ENCODE results near the gene ETS1.

ETS1 gene

GRCh38 chr11:128615612-128616011 lies 28.3 kb upstream of the ETS1 start:
- H2BK5ac ChIP-seq (ENCODE audit: low read length): no peak overlapping the region
- no peak overlapping the region for H3K4me3 ChIP-seq (ENCODE audit: low read length)
- no peaks in the 10 kb centered on the region for H3K79me1 ChIP-seq (ENCODE audit: low read length)
- H2BK120ac ChIP-seq (ENCODE audit: low read depth, low read length): no peak overlapping the region
- H3K27me3 ChIP-seq (ENCODE audit: insufficient read depth, low read length, poor library complexity): no peaks in the 10 kb centered on the region
- H3K4me2 ChIP-seq (ENCODE audit: low read length): no peak overlapping the region
- H3K23ac ChIP-seq (ENCODE audit: low read length): peak overlapping the region; percentile 15
- no peak overlapping the region for H4K5ac ChIP-seq (ENCODE audit: low read length)
- H3K9ac ChIP-seq (ENCODE audit: low read length): no peak overlapping the region
- no peak overlapping the region for H3K27ac ChIP-seq (ENCODE audit: low read depth, low read length)
- H3K4me1 ChIP-seq (ENCODE audit: control insufficient read depth, low read depth, low read length): peaks cover 2% of the 10 kb centered on the region
- H3K56ac ChIP-seq (ENCODE audit: low read length): peak overlapping the region; percentile 19
- no peaks in the 10 kb centered on the region for H3K36me3 ChIP-seq (ENCODE audit: control insufficient read depth, insufficient read depth, low read length)
- no peak overlapping the region for H3K18ac ChIP-seq (ENCODE audit: low read length)
- H3K79me2 ChIP-seq (ENCODE audit: control insufficient read depth, insufficient read depth, low read length): no peaks in the 10 kb centered on the region
- no peak overlapping the region for H2BK15ac ChIP-seq (replicated peaks; ENCODE audit: low read depth)
- no CpG with 5 or more reads among the region's 7 CpGs for WGBS (ENCODE audit: extremely low coverage, insufficient coverage, low lambda C conversion rate)
- H4K8ac ChIP-seq (ENCODE audit: low read depth, low read length): no peak overlapping the region
- H3K4ac ChIP-seq (ENCODE audit: low read depth, low read length): no peak overlapping the region
- no peak for DNase-seq
- H2AK5ac ChIP-seq (ENCODE audit: low read length): no peak overlapping the region

DNA sequence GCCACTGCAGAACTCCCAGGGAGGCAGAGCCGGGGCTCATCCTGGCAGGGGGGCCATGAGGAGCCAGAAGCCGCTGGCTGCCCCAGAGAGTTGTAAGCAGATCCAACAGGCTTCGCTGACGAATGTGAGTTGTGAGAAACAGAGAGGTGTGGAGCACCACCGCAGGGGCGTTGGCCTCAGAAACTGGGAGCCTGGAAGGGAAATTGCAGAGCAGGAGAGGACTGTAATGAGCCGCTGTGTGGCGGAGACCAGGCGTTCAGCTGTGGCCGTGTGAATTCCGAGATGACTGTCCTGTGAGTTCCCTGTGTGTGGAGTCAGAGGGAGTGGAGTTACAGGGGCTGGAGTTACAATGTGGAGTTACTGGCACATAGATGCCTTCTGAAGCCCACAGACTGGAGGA lies 27.7 kb upstream of the ETS1 start:
- Histone ChIP-seq H3K23ac (ENCODE audit: low read length) (peak overlapping the region; percentile 15), H4K5ac (ENCODE audit: low read length) (no peak overlapping the region), H2BK120ac (ENCODE audit: low read depth, low read length) (no peak overlapping the region), H3K4me2 (ENCODE audit: low read length) (no peak overlapping the region), H3K56ac (ENCODE audit: low read length) (peak overlapping the region; percentile 20), H2AK5ac (ENCODE audit: low read length) (no peak overlapping the region), H3K18ac (ENCODE audit: low read length) (no peak overlapping the region), H3K79me1 (ENCODE audit: low read length) (no peaks in the 10 kb centered on the region), H3K9ac (ENCODE audit: low read length) (no peak overlapping the region), H3K79me2 (ENCODE audit: control insufficient read depth, insufficient read depth, low read length) (no peaks in the 10 kb centered on the region), H3K4me1 (ENCODE audit: control insufficient read depth, low read depth, low read length) (peaks cover 2% of the 10 kb centered on the region), H3K4me3 (ENCODE audit: low read length) (no peak overlapping the region), H2BK5ac (ENCODE audit: low read length) (no peak overlapping the region), H3K27ac (ENCODE audit: low read depth, low read length) (no peak overlapping the region), H3K4ac (ENCODE audit: low read depth, low read length) (no peak overlapping the region), H3K36me3 (ENCODE audit: control insufficient read depth, insufficient read depth, low read length) (no peaks in the 10 kb centered on the region), H3K27me3 (ENCODE audit: insufficient read depth, low read length, poor library complexity) (no peaks in the 10 kb centered on the region), H4K8ac (ENCODE audit: low read depth, low read length) (no peak overlapping the region), H2BK15ac (replicated peaks; ENCODE audit: low read depth) (no peak overlapping the region)
- no CpG with 5 or more reads among the region's 11 CpGs for WGBS (ENCODE audit: extremely low coverage, insufficient coverage, low lambda C conversion rate)
- DNase-seq: no peak

DNA sequence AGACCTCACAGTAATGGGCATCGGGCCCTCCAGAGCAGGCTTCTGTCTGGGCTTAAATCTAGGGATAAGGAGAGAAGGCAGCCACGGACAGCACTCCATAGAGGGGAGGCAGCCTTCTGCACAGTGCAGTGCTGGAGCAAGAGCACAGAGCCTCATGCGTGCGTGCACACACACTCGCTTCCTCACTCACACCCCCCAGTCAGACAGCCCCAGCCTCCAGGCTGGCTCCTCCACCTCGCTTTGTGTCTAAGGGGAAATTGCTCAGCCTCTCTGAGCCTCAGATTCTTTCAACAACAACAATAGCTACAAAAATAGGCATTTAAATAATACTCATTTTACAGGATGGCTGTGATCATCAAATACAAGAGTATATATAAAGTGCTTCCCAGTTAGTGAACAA lies 26.7 kb upstream of the ETS1 start:
- no peak for DNase-seq
- H3K18ac ChIP-seq (ENCODE audit: low read length): no peak overlapping the region
- no peak overlapping the region for H2BK5ac ChIP-seq (ENCODE audit: low read length)
- H4K8ac ChIP-seq (ENCODE audit: low read depth, low read length): no peak overlapping the region
- H3K4ac ChIP-seq (ENCODE audit: low read depth, low read length): no peak overlapping the region
- H3K4me2 ChIP-seq (ENCODE audit: low read length): no peak overlapping the region
- peaks cover 4% of the 10 kb centered on the region for H3K4me1 ChIP-seq (ENCODE audit: control insufficient read depth, low read depth, low read length)
- no peaks in the 10 kb centered on the region for H3K27me3 ChIP-seq (ENCODE audit: insufficient read depth, low read length, poor library complexity)
- H2AK5ac ChIP-seq (ENCODE audit: low read length): no peak overlapping the region
- WGBS (ENCODE audit: extremely low coverage, insufficient coverage, low lambda C conversion rate): no CpG with 5 or more reads among the region's 6 CpGs
- no peak overlapping the region for H3K56ac ChIP-seq (ENCODE audit: low read length)
- H3K23ac ChIP-seq (ENCODE audit: low read length): no peak overlapping the region
- H3K9ac ChIP-seq (ENCODE audit: low read length): no peak overlapping the region
- no peak overlapping the region for H3K27ac ChIP-seq (ENCODE audit: low read depth, low read length)
- H2BK15ac ChIP-seq (replicated peaks; ENCODE audit: low read depth): no peak overlapping the region
- H3K4me3 ChIP-seq (ENCODE audit: low read length): no peak overlapping the region
- H2BK120ac ChIP-seq (ENCODE audit: low read depth, low read length): no peak overlapping the region
- H3K79me1 ChIP-seq (ENCODE audit: low read length): no peaks in the 10 kb centered on the region
- no peak overlapping the region for H4K5ac ChIP-seq (ENCODE audit: low read length)
- H3K36me3 ChIP-seq (ENCODE audit: control insufficient read depth, insufficient read depth, low read length): no peaks in the 10 kb centered on the region
- no peaks in the 10 kb centered on the region for H3K79me2 ChIP-seq (ENCODE audit: control insufficient read depth, insufficient read depth, low read length)

- Histone ChIP-seq H2BK120ac (ENCODE audit: low read depth, low read length) (no peak overlapping the region), H3K27ac (ENCODE audit: low read depth, low read length) (no peak overlapping the region), H3K36me3 (ENCODE audit: control insufficient read depth, insufficient read depth, low read length) (no peaks in the 10 kb centered on the region), H3K4me3 (ENCODE audit: low read length) (no peak overlapping the region), H2BK15ac (replicated peaks; ENCODE audit: low read depth) (no peak overlapping the region), H2AK5ac (ENCODE audit: low read length) (no peak overlapping the region), H3K9ac (ENCODE audit: low read length) (no peak overlapping the region), H4K8ac (ENCODE audit: low read depth, low read length) (no peak overlapping the region), H3K18ac (ENCODE audit: low read length) (no peak overlapping the region), H3K4me1 (ENCODE audit: control insufficient read depth, low read depth, low read length) (peaks cover 5% of the 10 kb centered on the region), H3K4me2 (ENCODE audit: low read length) (no peak overlapping the region), H2BK5ac (ENCODE audit: low read length) (no peak overlapping the region), H3K79me2 (ENCODE audit: control insufficient read depth, insufficient read depth, low read length) (no peaks in the 10 kb centered on the region), H4K5ac (ENCODE audit: low read length) (no peak overlapping the region), H3K4ac (ENCODE audit: low read depth, low read length) (no peak overlapping the region), H3K23ac (ENCODE audit: low read length) (no peak overlapping the region), H3K27me3 (ENCODE audit: insufficient read depth, low read length, poor library complexity) (no peaks in the 10 kb centered on the region), H3K79me1 (ENCODE audit: low read length) (no peaks in the 10 kb centered on the region), H3K56ac (ENCODE audit: low read length) (no peak overlapping the region)
- WGBS (ENCODE audit: extremely low coverage, insufficient coverage, low lambda C conversion rate): no CpG with 5 or more reads among the region's 8 CpGs
- DNase-seq: no peak
Measured at GRCh38 chr11:128613300-128613995, 26.1 kb upstream of the ETS1 start.

GRCh38 chr11:128610721-128611617 lies 23.6 kb upstream of the ETS1 start:
- H3K4ac ChIP-seq (ENCODE audit: low read depth, low read length): no peak overlapping the region
- no peaks in the 10 kb centered on the region for H3K36me3 ChIP-seq (ENCODE audit: control insufficient read depth, insufficient read depth, low read length)
- WGBS (ENCODE audit: extremely low coverage, insufficient coverage, low lambda C conversion rate): no CpG with 5 or more reads among the region's 18 CpGs
- no peak overlapping the region for H3K27ac ChIP-seq (ENCODE audit: low read depth, low read length)
- H3K79me2 ChIP-seq (ENCODE audit: control insufficient read depth, insufficient read depth, low read length): no peaks in the 10 kb centered on the region
- no peak overlapping the region for H3K9ac ChIP-seq (ENCODE audit: low read length)
- H3K18ac ChIP-seq (ENCODE audit: low read length): peak overlapping the region; percentile 31
- no peak overlapping the region for H4K8ac ChIP-seq (ENCODE audit: low read depth, low read length)
- H3K4me2 ChIP-seq (ENCODE audit: low read length): no peak overlapping the region
- H2BK5ac ChIP-seq (ENCODE audit: low read length): no peak overlapping the region
- no peak overlapping the region for H3K23ac ChIP-seq (ENCODE audit: low read length)
- no peak overlapping the region for H3K4me3 ChIP-seq (ENCODE audit: low read length)
- no peak overlapping the region for H2BK120ac ChIP-seq (ENCODE audit: low read depth, low read length)
- DNase-seq: no peak
- no peak overlapping the region for H4K5ac ChIP-seq (ENCODE audit: low read length)
- no peaks in the 10 kb centered on the region for H3K79me1 ChIP-seq (ENCODE audit: low read length)
- peak overlapping the region; percentile 44 for H3K56ac ChIP-seq (ENCODE audit: low read length)
- H3K4me1 ChIP-seq (ENCODE audit: control insufficient read depth, low read depth, low read length): peaks cover 7% of the 10 kb centered on the region
- no peaks in the 10 kb centered on the region for H3K27me3 ChIP-seq (ENCODE audit: insufficient read depth, low read length, poor library complexity)
- H2BK15ac ChIP-seq (replicated peaks; ENCODE audit: low read depth): no peak overlapping the region
- peak overlapping the region; percentile 57 for H2AK5ac ChIP-seq (ENCODE audit: low read length)

Measured in mesendoderm (in vitro differentiated cells).